Adrenal gland (tissue), 5 donors: Measurements from ENCODE around the gene SPIRE1.
"Not testable (repeated sequence)": the region's sequence is repeated elsewhere in the genome, so short reads cannot be mapped to it uniquely, and the experiment has no call there.

Experiments used
- POLR2A ChIP-seq, 2 donors: fragments of 450-650 bp; IDR thresholded peaks; one replicate each; pipeline ENCODE4 v1.6.1; 2017; ENCODE audit warnings: antibody characterized with exemption in 2 of 2, mild to moderate bottlenecking in 2 of 2, moderate library complexity in 1 of 2
- TF ChIP-seq, protein P1 (sequence below), 6 experiments: fragments of 450-650 bp in 4 of 6; fragments of 200-600 bp in 2 of 6; sonication (generic) in 1 of 6; IDR thresholded peaks; 1 replicate in 5 of 6; 2 replicates in 1 of 6; pipeline versions ENCODE4 v1.5.1 to v1.8.0; 2016 to 2021; ENCODE audit warnings: antibody characterized with exemption in 6 of 6, mild to moderate bottlenecking in 2 of 6, moderate library complexity in 1 of 6
- donor health status: DM: no; HTN: no; CAD: no.

- TF ChIP-seq, protein P1, sequence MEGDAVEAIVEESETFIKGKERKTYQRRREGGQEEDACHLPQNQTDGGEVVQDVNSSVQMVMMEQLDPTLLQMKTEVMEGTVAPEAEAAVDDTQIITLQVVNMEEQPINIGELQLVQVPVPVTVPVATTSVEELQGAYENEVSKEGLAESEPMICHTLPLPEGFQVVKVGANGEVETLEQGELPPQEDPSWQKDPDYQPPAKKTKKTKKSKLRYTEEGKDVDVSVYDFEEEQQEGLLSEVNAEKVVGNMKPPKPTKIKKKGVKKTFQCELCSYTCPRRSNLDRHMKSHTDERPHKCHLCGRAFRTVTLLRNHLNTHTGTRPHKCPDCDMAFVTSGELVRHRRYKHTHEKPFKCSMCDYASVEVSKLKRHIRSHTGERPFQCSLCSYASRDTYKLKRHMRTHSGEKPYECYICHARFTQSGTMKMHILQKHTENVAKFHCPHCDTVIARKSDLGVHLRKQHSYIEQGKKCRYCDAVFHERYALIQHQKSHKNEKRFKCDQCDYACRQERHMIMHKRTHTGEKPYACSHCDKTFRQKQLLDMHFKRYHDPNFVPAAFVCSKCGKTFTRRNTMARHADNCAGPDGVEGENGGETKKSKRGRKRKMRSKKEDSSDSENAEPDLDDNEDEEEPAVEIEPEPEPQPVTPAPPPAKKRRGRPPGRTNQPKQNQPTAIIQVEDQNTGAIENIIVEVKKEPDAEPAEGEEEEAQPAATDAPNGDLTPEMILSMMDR (IDR thresholded peaks at IDR 0.05), result not testable (repeated sequence)
- not testable (repeated sequence) for TF ChIP-seq POLR2A (IDR thresholded peaks at IDR 0.05)
Observed at GRCh38 chr18:12410747-12411146, 247.2 kb downstream of the SPIRE1 start.
